ENCODE data around the gene CFAP20DC.
"Not testable (repeated sequence)": the region's sequence is repeated elsewhere in the genome, so short reads cannot be mapped to it uniquely, and the experiment has no call there.

The CFAP20DC gene

GRCh38 chr3:58857402-58857801 lies 192.4 kb downstream of the CFAP20DC start:
- DNase-seq (ENCODE audit: extremely low read depth, low read depth) = no peak
- no peak for TF ChIP-seq CTCF (IDR thresholded peaks at IDR 0.05; ENCODE audit: low read depth, low read length)

- no peak for TF ChIP-seq CTCF (IDR thresholded peaks at IDR 0.05; ENCODE audit: low read depth, low read length)
- no peak for DNase-seq (ENCODE audit: extremely low read depth, low read depth)
Observed at GRCh38 chr3:58848826-58849225, 201.0 kb downstream of the CFAP20DC start.

- not testable (repeated sequence) for DNase-seq (ENCODE audit: extremely low read depth, low read depth)
Observed at GRCh38 chr3:58842050-58842747, 207.6 kb downstream of the CFAP20DC start.

GRCh38 chr3:58840949-58841348 lies 208.9 kb downstream of the CFAP20DC start:
- TF ChIP-seq CTCF (IDR thresholded peaks at IDR 0.05; ENCODE audit: low read depth, low read length) = no peak
- no peak for DNase-seq (ENCODE audit: extremely low read depth, low read depth)

GRCh38 chr3:58839964-58840363 lies 209.9 kb downstream of the CFAP20DC start:
- DNase-seq (ENCODE audit: extremely low read depth, low read depth) = no peak
- TF ChIP-seq CTCF (IDR thresholded peaks at IDR 0.05; ENCODE audit: low read depth, low read length) = no peak

GRCh38 chr3:58839187-58839586 lies 210.6 kb downstream of the CFAP20DC start:
- TF ChIP-seq CTCF (IDR thresholded peaks at IDR 0.05; ENCODE audit: low read depth, low read length) = no peak
- no peak for DNase-seq (ENCODE audit: extremely low read depth, low read depth)

- TF ChIP-seq CTCF (IDR thresholded peaks at IDR 0.05; ENCODE audit: low read depth, low read length) = no peak
- no peak for DNase-seq (ENCODE audit: extremely low read depth, low read depth)
Observed at GRCh38 chr3:58837856-58838255, 212.0 kb downstream of the CFAP20DC start.

Measured in AG09319 (cell line).